IPS-15b (cell line): ENCODE measurements around the gene PLSCR3.

ENCODE experiments used
- H3K27me3 ChIP-seq: one replicate; pipeline ENCODE4 v1.6.1; 2013; ENCODE audit warnings: low read length; ENCODE audit not compliant: control insufficient read depth, insufficient read depth
- H3K36me3 ChIP-seq: one replicate; pipeline ENCODE4 v1.6.1; 2013; ENCODE audit warnings: low read length; ENCODE audit not compliant: control insufficient read depth, insufficient read depth
- H3K4me1 ChIP-seq: one replicate; pipeline ENCODE4 v1.6.1; 2013; ENCODE audit warnings: mild to moderate bottlenecking, low read length; ENCODE audit not compliant: control insufficient read depth, insufficient read depth
- H3K4me3 ChIP-seq: one replicate; pipeline ENCODE4 v1.5.1; 2013; ENCODE audit warnings: low read depth, low read length
- H3K9ac ChIP-seq: one replicate; pipeline ENCODE4 v1.6.1; 2013; ENCODE audit warnings: low read depth, mild to moderate bottlenecking, low read length
- H3K9me3 ChIP-seq: one replicate; pipeline ENCODE4 v1.6.1; 2013; ENCODE audit warnings: mild to moderate bottlenecking, low read length; ENCODE audit not compliant: control insufficient read depth, insufficient read depth

Gene PLSCR3

GRCh38 chr17:7403043-7403726, 8.9 kb upstream of the PLSCR3 start:
- H3K27me3 ChIP-seq: peaks cover 2% of the 10 kb centered on the region
- H3K4me3 ChIP-seq: peak overlapping the region; percentile 83
- H3K36me3 ChIP-seq: peaks cover 3% of the 10 kb centered on the region
- peak overlapping the region; percentile 9 for H3K9ac ChIP-seq
- H3K9me3 ChIP-seq: no peaks in the 10 kb centered on the region
- H3K4me1 ChIP-seq: peaks cover 4% of the 10 kb centered on the region

GRCh38 chr17:7398612-7399011, 4.3 kb upstream of the PLSCR3 start:
- Histone ChIP-seq H3K36me3 (no peaks in the 10 kb centered on the region), H3K27me3 (peaks cover 2% of the 10 kb centered on the region), H3K4me1 (no peaks in the 10 kb centered on the region), H3K9ac (no peak overlapping the region), H3K4me3 (no peak overlapping the region), H3K9me3 (no peaks in the 10 kb centered on the region)

GRCh38 chr17:7396147-7396546, 1.8 kb upstream of the PLSCR3 start:
- no peak overlapping the region for H3K4me3 ChIP-seq
- H3K27me3 ChIP-seq: peaks cover 2% of the 10 kb centered on the region
- H3K9me3 ChIP-seq: no peaks in the 10 kb centered on the region
- no peak overlapping the region for H3K9ac ChIP-seq
- no peaks in the 10 kb centered on the region for H3K4me1 ChIP-seq
- peaks cover under 1% of the 10 kb centered on the region for H3K36me3 ChIP-seq

GRCh38 chr17:7393613-7394451, 493 bp downstream of the PLSCR3 start:
- peaks cover 17% of the 10 kb centered on the region for H3K36me3 ChIP-seq
- H3K4me3 ChIP-seq: peak overlapping the region; percentile 81
- no peaks in the 10 kb centered on the region for H3K9me3 ChIP-seq
- no peaks in the 10 kb centered on the region for H3K4me1 ChIP-seq
- H3K27me3 ChIP-seq: peaks cover 2% of the 10 kb centered on the region
- H3K9ac ChIP-seq: no peak overlapping the region

- peaks cover 17% of the 10 kb centered on the region for H3K36me3 ChIP-seq
- H3K9me3 ChIP-seq: no peaks in the 10 kb centered on the region
- H3K4me1 ChIP-seq: no peaks in the 10 kb centered on the region
- peaks cover 2% of the 10 kb centered on the region for H3K27me3 ChIP-seq
- H3K9ac ChIP-seq: no peak overlapping the region
- H3K4me3 ChIP-seq: peak overlapping the region; percentile 81
These were observed 1.4 kb downstream of the PLSCR3 start for GRCh38 chr17:7392696-7393612.

GRCh38 chr17:7391307-7391706, 3.0 kb downstream of the PLSCR3 start:
- no peak overlapping the region for H3K9ac ChIP-seq
- H3K36me3 ChIP-seq: peaks cover 17% of the 10 kb centered on the region
- H3K4me3 ChIP-seq: no peak overlapping the region
- peaks cover 2% of the 10 kb centered on the region for H3K27me3 ChIP-seq
- H3K4me1 ChIP-seq: no peaks in the 10 kb centered on the region
- H3K9me3 ChIP-seq: no peaks in the 10 kb centered on the region

- Histone ChIP-seq H3K4me1 (no peaks in the 10 kb centered on the region), H3K9me3 (no peaks in the 10 kb centered on the region), H3K27me3 (no peaks in the 10 kb centered on the region), H3K4me3 (no peak overlapping the region), H3K36me3 (peaks cover 17% of the 10 kb centered on the region), H3K9ac (no peak overlapping the region)
These were observed 4.1 kb downstream of the PLSCR3 start for GRCh38 chr17:7389924-7390910.

- Histone ChIP-seq H3K4me1 (no peaks in the 10 kb centered on the region), H3K27me3 (no peaks in the 10 kb centered on the region), H3K9ac (no peak overlapping the region), H3K9me3 (no peaks in the 10 kb centered on the region), H3K4me3 (no peak overlapping the region), H3K36me3 (peaks cover 17% of the 10 kb centered on the region)
These were observed 5.5 kb downstream of the PLSCR3 start for GRCh38 chr17:7388856-7389255.

- Histone ChIP-seq H3K4me3 (peak overlapping the region; percentile 76), H3K4me1 (peaks cover 9% of the 10 kb centered on the region), H3K9ac (no peak overlapping the region), H3K36me3 (peaks cover 4% of the 10 kb centered on the region), H3K9me3 (no peaks in the 10 kb centered on the region), H3K27me3 (peaks cover 33% of the 10 kb centered on the region)
These were observed 9.7 kb downstream of the PLSCR3 start for GRCh38 chr17:7384489-7385081.

GRCh38 chr17:7383742-7384488, 10.4 kb downstream of the PLSCR3 start:
- Histone ChIP-seq H3K4me1 (peaks cover 9% of the 10 kb centered on the region), H3K4me3 (peak overlapping the region; percentile 76), H3K36me3 (peaks cover under 1% of the 10 kb centered on the region), H3K27me3 (peaks cover 35% of the 10 kb centered on the region), H3K9ac (no peak overlapping the region), H3K9me3 (no peaks in the 10 kb centered on the region)
